HG03025 (cell line): ENCODE results near the gene HOXB8.

Source experiments
- ATAC-seq: cut with Tn5 transposase; IDR thresholded peaks from one replicate; pipeline ENCODE4 v1.9.1; 2021; ENCODE audit warnings: mild to moderate bottlenecking, moderate library complexity; ENCODE audit not compliant: unreplicated experiment, low FRiP score

The HOXB8 gene

GRCh38 chr17:48624544-48625494, 9.7 kb upstream of the HOXB8 start:
- ATAC-seq: no peak

GRCh38 chr17:48624118-48624517, 9.0 kb upstream of the HOXB8 start:
- ATAC-seq: no peak

- no peak for ATAC-seq
Observed at GRCh38 chr17:48623583-48623982, 8.5 kb upstream of the HOXB8 start.

- no peak for ATAC-seq
Observed at GRCh38 chr17:48622857-48623256, 7.8 kb upstream of the HOXB8 start.

- ATAC-seq: no peak
Observed at GRCh38 chr17:48621410-48622392, 6.6 kb upstream of the HOXB8 start.

GRCh38 chr17:48620461-48621139, 5.5 kb upstream of the HOXB8 start:
- ATAC-seq: no peak

GRCh38 chr17:48619826-48620449, 4.8 kb upstream of the HOXB8 start:
- no peak for ATAC-seq

- no peak for ATAC-seq
Observed at GRCh38 chr17:48618256-48618896, 3.3 kb upstream of the HOXB8 start.

- ATAC-seq: no peak
Observed at GRCh38 chr17:48617471-48618255, 2.6 kb upstream of the HOXB8 start.

GRCh38 chr17:48616717-48617470, 1.8 kb upstream of the HOXB8 start:
- ATAC-seq: no peak

- ATAC-seq: no peak
Observed at GRCh38 chr17:48615963-48616716, 1.0 kb upstream of the HOXB8 start.

- ATAC-seq: no peak
Observed at GRCh38 chr17:48613862-48614694, 1.0 kb downstream of the HOXB8 start.

GRCh38 chr17:48612854-48613691, 2.0 kb downstream of the HOXB8 start:
- ATAC-seq: no peak

- ATAC-seq: no peak
Observed at GRCh38 chr17:48612456-48612853, 2.6 kb downstream of the HOXB8 start.

- ATAC-seq: no peak
Observed at GRCh38 chr17:48611681-48612455, 3.2 kb downstream of the HOXB8 start.
